Stimulated activated naive CD8-positive, alpha-beta T cell treated with anti-CD3 and anti-CD28 coated beads, Interleukin-15, amount 100 ng/mL, for 72 hours (primary cell): ENCODE results near the gene ANKRD13B.

Source experiments
- ATAC-seq: fragments of 150-1000 bp; cut with Tn5 transposase; 2 replicates; pipeline ENCODE4 v1.10.0; 2021; ENCODE audit warnings: mild to moderate bottlenecking, moderate library complexity
- DNase-seq, 2 donors: peaks; one replicate each; pipeline ENCODE4 v3.0.0; 2021 to 2022
- H3K27ac Mint-ChIP-seq, 2 donors: one replicate each; pipeline ENCODE4 v1.8.0; 2022; ENCODE audit warnings: mild to moderate bottlenecking in 2 of 2, mixed read lengths in 2 of 2, moderate library complexity in 2 of 2
- H3K27me3 Mint-ChIP-seq: one replicate; pipeline ENCODE4 v1.8.0; 2022; ENCODE audit warnings: mixed read lengths
- H3K4me1 Mint-ChIP-seq: one replicate; pipeline ENCODE4 v1.8.0; 2022; ENCODE audit warnings: mild to moderate bottlenecking, mixed read lengths
- H3K4me3 Mint-ChIP-seq, 2 donors: one replicate each; pipeline ENCODE4 v1.8.0; 2022; ENCODE audit warnings: mild to moderate bottlenecking in 2 of 2, mixed read lengths in 2 of 2, moderate library complexity in 1 of 2
- H3K9me3 Mint-ChIP-seq, 2 donors: one replicate each; pipeline ENCODE4 v1.8.0; 2022; ENCODE audit warnings: mixed read lengths in 2 of 2

Gene ANKRD13B

GRCh38 chr17:29595107-29595942 is 2.4 kb downstream of the ANKRD13B start:
- DNase-seq (no peak), ATAC-seq (no peak)
- no peak overlapping the region for H3K27ac Mint-ChIP-seq
- H3K27me3 Mint-ChIP-seq, result no peaks in the 10 kb centered on the region
- peaks cover 56% of the 10 kb centered on the region for H3K4me1 Mint-ChIP-seq
- no peak overlapping the region for H3K4me3 Mint-ChIP-seq
- no peaks in the 10 kb centered on the region for H3K9me3 Mint-ChIP-seq

- DNase-seq (no peak), ATAC-seq (no peak)
- H3K27ac Mint-ChIP-seq, result no peak overlapping the region
- H3K4me3 Mint-ChIP-seq, result no peak overlapping the region
- peaks cover 55% of the 10 kb centered on the region for H3K4me1 Mint-ChIP-seq
- no peaks in the 10 kb centered on the region for H3K27me3 Mint-ChIP-seq
- H3K9me3 Mint-ChIP-seq, result no peaks in the 10 kb centered on the region
Measured at GRCh38 chr17:29595943-29596774, 3.2 kb downstream of the ANKRD13B start.

- H3K4me3 Mint-ChIP-seq, result no peak overlapping the region
- H3K27me3 Mint-ChIP-seq, result no peaks in the 10 kb centered on the region
- no peak overlapping the region for H3K27ac Mint-ChIP-seq
- no peak for ATAC-seq
- no peaks in the 10 kb centered on the region for H3K9me3 Mint-ChIP-seq
- DNase-seq, result no peak
- H3K4me1 Mint-ChIP-seq, result peaks cover 49% of the 10 kb centered on the region
Measured at GRCh38 chr17:29596811-29597210, 3.9 kb downstream of the ANKRD13B start.

- no peak overlapping the region for H3K27ac Mint-ChIP-seq
- H3K4me1 Mint-ChIP-seq, result peaks cover 41% of the 10 kb centered on the region
- DNase-seq (no peak), ATAC-seq (no peak)
- no peaks in the 10 kb centered on the region for H3K27me3 Mint-ChIP-seq
- no peak overlapping the region for H3K4me3 Mint-ChIP-seq
- no peaks in the 10 kb centered on the region for H3K9me3 Mint-ChIP-seq
Measured at GRCh38 chr17:29597361-29598172, 4.6 kb downstream of the ANKRD13B start.

- Mint-ChIP-seq H3K27me3 (no peaks in the 10 kb centered on the region), H3K27ac (no peak overlapping the region), H3K4me3 (no peak overlapping the region), H3K9me3 (no peaks in the 10 kb centered on the region), H3K4me1 (peaks cover 16% of the 10 kb centered on the region)
- DNase-seq (no peak), ATAC-seq (no peak)
Measured at GRCh38 chr17:29603109-29603674, 10.3 kb downstream of the ANKRD13B start.

- Mint-ChIP-seq H3K27ac (no peak overlapping the region), H3K4me1 (peaks cover 7% of the 10 kb centered on the region), H3K9me3 (no peaks in the 10 kb centered on the region), H3K27me3 (no peaks in the 10 kb centered on the region), H3K4me3 (no peak overlapping the region)
- DNase-seq, result no peak
- ATAC-seq, result peak; percentile 35
Measured at GRCh38 chr17:29607557-29608195, 14.7 kb downstream of the ANKRD13B start.

- Mint-ChIP-seq H3K27ac (no peak overlapping the region), H3K4me3 (no peak overlapping the region), H3K4me1 (peaks cover 17% of the 10 kb centered on the region), H3K9me3 (no peaks in the 10 kb centered on the region), H3K27me3 (no peaks in the 10 kb centered on the region)
- DNase-seq, result no peak
- no peak for ATAC-seq
Measured at GRCh38 chr17:29608986-29609385, 16.1 kb downstream of the ANKRD13B start.

GRCh38 chr17:29610395-29610794 is 17.5 kb downstream of the ANKRD13B start:
- Mint-ChIP-seq H3K9me3 (no peaks in the 10 kb centered on the region), H3K4me3 (no peak overlapping the region), H3K27me3 (no peaks in the 10 kb centered on the region), H3K27ac (no peak overlapping the region), H3K4me1 (peaks cover 31% of the 10 kb centered on the region)
- DNase-seq (no peak), ATAC-seq (no peak)

GRCh38 chr17:29611351-29612093 is 18.6 kb downstream of the ANKRD13B start:
- Mint-ChIP-seq H3K9me3 (no peaks in the 10 kb centered on the region), H3K27me3 (peaks cover 5% of the 10 kb centered on the region), H3K27ac (no peak overlapping the region), H3K4me3 (no peak overlapping the region), H3K4me1 (peaks cover 42% of the 10 kb centered on the region)
- ATAC-seq (no peak), DNase-seq (no peak)

- Mint-ChIP-seq H3K27me3 (peaks cover 5% of the 10 kb centered on the region), H3K9me3 (no peaks in the 10 kb centered on the region), H3K4me3 (no peak overlapping the region), H3K27ac (no peak overlapping the region), H3K4me1 (peaks cover 47% of the 10 kb centered on the region)
- DNase-seq, result no peak
- ATAC-seq, result no peak
Measured at GRCh38 chr17:29612094-29612403, 19.1 kb downstream of the ANKRD13B start.

- no peak for ATAC-seq
- peak overlapping the region in 1 of 2 donors; percentile 70 for H3K4me3 Mint-ChIP-seq
- H3K9me3 Mint-ChIP-seq, result no peaks in the 10 kb centered on the region
- peaks cover 47% of the 10 kb centered on the region for H3K4me1 Mint-ChIP-seq
- peaks cover 5% of the 10 kb centered on the region for H3K27me3 Mint-ChIP-seq
- H3K27ac Mint-ChIP-seq, result peak overlapping the region in 1 of 2 donors; percentile 76
- no peak for DNase-seq
Measured at GRCh38 chr17:29612404-29613280, 19.7 kb downstream of the ANKRD13B start.

GRCh38 chr17:29613352-29613837 is 20.5 kb downstream of the ANKRD13B start:
- peak overlapping the region; percentile 59 to 62 for H3K4me3 Mint-ChIP-seq
- DNase-seq (peak; percentile 93 to 96), ATAC-seq (peak; percentile 59)
- H3K9me3 Mint-ChIP-seq, result no peaks in the 10 kb centered on the region
- H3K27me3 Mint-ChIP-seq, result peaks cover 5% of the 10 kb centered on the region
- peaks cover 54% of the 10 kb centered on the region for H3K4me1 Mint-ChIP-seq
- H3K27ac Mint-ChIP-seq, result no peak overlapping the region

- peak overlapping the region; percentile 59 to 62 for H3K4me3 Mint-ChIP-seq
- DNase-seq (no peak), ATAC-seq (no peak)
- H3K4me1 Mint-ChIP-seq, result peaks cover 59% of the 10 kb centered on the region
- no peak overlapping the region for H3K27ac Mint-ChIP-seq
- no peaks in the 10 kb centered on the region for H3K9me3 Mint-ChIP-seq
- H3K27me3 Mint-ChIP-seq, result peaks cover 5% of the 10 kb centered on the region
Measured at GRCh38 chr17:29613856-29614255, 20.9 kb downstream of the ANKRD13B start.
